ENCODE data around the gene B3GLCT.
"Not testable (repeated sequence)": the region's sequence is repeated elsewhere in the genome, so short reads cannot be mapped to it uniquely, and the experiment has no call there.

B3GLCT gene

DNA sequence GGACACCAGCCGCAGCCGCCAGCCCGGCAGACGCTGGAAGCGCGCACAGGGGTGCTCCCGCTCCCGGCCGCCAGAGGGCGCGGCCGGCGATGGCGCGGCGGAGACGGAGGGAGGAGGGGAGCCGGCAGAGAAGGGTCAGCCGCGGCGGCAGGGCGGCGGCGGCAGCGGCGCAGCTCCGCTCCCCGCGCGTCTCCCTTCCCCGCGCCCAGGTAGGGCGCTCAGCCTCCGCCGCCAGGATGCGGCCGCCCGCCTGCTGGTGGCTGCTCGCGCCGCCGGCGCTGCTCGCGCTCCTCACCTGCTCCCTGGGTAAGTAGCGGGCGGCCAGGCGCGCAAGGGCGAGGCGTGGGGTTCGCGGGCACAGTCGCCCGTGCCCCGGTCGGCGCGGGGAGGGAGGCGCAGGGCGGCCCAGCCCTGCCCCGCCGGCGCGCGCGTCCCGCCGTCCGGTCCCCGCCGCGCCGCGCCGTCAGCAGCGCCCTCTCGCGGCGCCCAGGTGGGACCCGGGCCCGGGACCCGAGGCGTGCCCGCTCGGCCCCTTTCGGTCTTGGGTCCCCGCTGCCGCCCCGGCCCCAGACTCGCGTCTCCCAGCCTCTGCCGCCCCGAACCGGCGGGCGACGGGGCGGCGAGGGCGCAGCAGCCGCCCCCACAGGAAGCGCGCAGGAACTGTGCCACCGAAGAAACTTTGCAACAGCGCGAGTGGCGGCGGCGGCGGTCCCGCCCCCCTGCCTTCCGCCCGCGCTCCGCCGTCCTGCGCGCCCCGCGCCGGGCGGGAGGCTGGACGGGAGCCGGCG lies at the start of gene B3GLCT:
Gene B3GLCT, plus strand, starts transcription at position 127 of the 788 bp plus-strand sequence. Its CDS starts 110 bp downstream, at position 237.
- DNase-seq = no peak

DNA sequence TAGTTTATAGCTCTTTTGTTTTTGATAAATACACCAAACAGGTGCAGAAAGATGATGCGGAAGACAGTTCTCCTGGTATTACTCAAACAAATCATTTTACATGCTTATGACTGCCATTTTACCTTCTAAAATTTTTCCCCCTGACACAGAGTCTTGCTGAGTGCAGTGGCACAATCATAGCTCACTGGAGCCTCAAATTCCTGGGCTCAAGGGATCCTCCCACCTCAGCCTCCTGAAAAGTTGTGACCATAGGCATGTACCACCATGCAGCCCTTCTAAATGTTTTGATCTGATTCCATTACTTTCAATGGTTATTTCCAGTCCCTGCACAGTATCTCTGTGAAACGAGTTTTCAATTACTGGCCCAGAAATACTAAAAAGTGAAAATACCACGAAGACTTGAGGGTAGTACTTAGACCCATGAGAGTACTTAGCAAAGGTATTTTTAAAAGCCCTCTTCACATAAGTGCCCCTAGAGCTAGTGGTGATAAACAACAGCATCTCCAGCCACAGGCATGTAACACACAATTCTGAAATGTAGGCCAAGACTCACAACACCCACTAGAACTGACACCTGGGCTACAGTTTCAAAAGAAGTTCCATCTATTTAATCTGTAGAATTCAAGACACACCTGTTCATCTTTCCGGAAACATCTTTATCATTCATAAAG lies 49.3 kb upstream of the B3GLCT start:
- no peak for DNase-seq

DNA sequence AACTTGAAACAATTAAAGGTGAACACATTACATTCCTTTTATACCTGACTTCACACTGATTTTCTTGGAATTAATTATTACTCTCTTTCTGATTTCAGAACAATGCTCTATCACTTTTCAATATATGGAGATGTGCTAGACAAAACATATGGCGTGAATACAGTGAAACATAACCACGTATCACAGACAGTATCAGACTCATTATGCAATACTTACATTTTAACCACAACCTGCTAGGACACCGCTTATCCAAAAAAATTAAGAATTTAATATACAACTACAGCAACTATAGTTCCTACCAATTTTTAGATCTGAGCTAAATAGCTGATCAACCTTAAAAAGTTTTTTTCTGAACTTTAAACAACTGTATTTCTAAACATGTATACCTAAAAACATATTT lies 47.9 kb upstream of the B3GLCT start:
- no peak for DNase-seq

DNA sequence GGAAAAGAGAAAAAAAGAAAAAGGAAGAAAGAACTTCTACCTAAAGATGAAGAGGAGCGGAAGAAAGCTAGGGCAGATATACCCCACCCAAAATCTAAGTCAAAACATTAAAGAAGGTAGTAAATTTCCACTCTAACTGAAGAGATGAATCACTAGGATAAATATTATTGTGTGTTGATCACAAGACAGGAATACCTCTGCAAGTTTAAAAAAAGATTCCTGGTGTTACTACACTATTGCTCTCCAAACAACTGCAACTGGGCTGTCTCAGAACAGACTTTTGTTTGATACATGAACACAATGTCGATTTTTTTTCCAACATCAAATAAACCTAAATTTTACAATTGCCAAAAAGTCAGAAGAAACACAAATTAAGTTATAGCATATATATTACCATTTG lies 44.8 kb upstream of the B3GLCT start:
- no peak for DNase-seq

DNA sequence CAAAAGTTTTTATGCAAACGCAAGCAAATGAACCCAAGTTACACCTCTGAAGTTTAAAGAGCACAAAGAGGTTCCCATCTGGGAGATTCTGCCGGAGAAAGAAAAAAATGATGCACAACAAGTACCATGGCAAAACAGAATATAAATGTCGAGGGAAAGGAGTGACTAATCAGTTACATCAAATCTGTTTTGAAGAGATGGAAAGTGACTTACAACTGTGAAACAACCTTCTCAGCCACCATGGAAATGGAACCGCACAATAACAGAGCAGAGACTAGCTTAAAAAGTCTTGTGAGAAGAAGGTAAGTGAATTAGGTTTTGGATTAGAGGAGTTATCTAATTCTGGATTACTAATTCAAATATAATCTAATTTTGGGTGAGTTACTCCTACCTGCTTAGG lies 40.5 kb upstream of the B3GLCT start:
- DNase-seq = no peak

DNA sequence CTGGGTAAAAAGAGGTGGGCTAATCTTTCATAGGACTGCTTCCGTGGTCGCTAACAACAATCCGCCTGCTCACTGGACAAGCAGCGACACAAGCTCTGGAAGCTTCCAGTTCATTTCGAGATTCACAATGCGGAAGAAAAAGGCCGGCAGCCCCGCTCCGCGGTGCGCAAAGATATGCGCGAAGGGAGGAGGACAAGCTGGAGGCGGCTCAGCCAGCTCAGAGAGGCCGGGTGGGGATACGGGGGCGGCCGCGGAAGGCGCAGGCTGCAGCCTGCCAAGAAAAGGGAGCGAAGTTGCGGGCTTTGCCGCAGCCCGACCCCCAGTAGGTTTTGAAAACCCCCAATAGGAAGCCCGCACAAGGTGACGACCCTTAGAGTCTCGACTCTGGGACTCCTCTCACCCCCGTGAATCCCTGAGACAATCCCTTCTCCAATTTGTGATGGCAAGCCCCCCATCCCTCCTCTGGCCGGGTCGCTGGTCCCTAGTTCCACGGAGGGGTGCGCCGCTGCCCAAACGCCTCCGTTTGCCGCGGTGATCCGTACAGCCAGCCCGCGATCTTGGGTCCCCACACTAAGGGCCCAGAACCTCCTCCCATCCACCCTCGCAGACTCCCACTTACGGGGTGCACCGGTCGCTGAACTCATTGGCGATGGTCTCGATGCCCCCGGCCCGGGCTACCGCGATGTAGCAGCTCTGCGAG lies 38.8 kb upstream of the B3GLCT start:
- no peak for DNase-seq

DNA sequence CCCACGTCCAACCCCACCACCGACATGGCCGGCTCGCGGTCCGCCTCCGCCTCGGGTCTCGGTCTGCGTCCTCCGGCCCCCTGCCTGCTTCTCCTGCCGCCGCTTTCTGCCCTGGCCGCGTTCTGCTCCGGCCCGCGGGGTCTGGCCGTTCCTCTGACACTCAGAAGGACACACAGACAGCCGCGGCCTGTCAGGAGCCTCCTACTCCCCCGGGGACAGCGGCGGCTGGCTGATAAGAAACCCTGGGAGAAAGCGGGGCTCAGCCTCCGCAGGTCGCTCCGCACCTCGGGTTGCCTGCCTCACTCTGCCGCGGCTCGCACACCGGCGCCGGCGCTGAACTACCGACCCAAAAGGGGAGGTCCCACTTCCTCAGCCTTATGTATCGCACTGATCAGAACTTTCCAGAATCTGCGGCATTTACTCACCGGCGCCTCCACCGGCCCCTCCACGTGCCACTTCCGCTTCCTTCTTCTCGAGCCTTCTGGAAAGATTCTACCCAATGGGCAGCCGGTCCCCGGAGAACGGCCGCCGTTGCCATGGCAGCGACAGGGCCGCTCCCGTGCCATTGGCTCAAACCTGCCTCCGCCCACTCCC lies 38.1 kb upstream of the B3GLCT start, which contains the start of gene HSPH1:
Gene HSPH1, minus strand, starts transcription at position 348 of the 594 bp plus-strand sequence. Its CDS starts 322 bp downstream, at position 26.
- DNase-seq = peak; percentile 82

DNA sequence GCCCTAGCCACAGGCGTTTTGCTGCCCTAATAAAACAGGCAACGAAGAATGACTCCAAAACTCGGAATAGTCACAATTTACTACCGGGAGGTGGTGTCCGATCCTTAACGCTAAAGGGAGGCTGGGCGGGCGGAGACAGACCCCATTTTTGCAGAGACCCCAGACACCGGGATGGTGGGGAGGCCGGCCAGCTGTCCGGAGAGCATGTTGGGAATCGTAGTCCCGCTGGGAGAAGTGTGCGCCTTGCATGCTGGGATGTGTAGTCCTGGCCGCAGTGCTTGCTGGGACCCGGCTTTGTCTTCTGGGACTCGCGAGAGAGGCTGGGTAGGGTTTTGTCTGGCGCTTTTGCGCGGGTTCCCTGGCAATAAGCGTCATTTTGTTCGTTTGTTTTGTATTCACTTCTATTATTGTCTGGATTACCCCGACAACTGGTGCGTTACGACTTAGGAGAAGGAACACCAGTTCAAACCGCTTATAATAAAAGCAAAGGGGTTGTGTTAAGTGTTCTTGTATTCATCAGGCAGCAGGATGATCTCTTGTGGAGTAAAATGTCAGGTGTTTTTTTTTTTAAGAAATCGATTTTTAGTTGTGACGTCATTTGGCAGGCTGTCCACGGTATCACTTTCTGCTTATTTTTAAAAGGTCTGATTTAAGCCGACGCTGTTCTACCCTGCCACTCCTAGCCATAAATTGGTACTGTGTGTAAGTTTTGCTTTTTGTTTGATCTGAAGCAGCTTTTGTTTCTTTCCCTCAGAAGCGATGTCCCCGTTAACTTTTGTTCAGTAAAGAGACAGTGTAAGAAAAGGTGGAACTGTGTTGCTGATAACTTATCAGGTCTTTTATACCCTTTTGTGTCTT lies 37.4 kb upstream of the B3GLCT start:
- no peak for DNase-seq

DNA sequence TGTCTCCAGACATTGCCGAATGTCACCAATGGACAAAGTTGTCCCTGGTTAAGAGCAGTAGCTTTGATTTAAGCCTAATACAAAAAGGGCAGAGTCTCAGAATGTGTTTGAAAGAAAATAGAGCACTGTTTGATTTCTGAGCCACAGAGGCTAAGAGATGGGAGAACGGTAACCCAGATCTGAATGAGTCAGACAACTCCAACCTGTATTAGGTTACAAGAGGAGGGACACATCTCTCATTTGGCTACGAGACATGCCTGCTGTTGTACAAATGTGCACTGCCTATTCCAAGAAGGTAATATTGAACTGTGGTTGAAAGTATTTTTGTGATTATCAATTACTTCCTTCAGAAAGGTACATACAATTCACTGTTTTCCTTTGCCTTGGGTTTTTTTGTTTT lies 33.2 kb upstream of the B3GLCT start:
- no peak for DNase-seq

DNA sequence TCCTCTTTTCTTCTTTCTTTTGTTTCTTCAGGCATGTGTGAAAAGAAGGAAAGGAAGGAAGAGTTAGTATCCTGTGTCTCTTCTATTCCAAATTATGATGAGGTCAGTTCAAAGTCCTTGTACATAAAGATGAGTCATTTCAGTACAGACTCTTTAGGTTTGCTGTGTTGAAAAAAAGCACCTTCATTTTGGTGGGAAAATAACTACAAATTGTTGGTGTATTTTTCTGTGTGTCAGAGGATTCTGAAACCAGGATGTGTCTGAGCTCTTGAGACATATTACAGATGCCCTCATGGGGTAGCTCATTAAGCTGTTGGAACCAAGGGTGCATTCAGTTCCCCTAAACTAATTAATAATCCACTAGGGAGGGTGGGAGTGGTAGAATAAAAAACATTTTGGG lies 32.3 kb upstream of the B3GLCT start:
- no peak for DNase-seq

DNA sequence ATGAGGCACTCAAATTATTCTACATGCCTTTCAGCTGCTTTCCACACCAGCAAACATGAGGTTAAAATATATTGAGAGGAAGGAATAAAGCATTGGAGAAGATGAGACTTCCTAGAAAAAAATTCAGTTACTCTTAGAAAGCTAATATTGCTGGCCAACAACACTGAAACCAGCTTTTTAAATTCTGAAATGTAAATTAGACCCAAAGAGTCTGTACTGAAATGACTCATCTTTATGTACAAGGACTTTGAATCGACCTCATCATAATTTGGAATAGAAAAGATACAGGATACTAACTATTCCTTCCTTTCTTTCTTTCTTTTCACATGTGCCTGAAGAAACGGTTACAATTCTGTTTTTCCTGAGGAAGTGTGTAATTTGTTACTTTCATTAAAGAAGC lies 31.6 kb upstream of the B3GLCT start:
- no peak for DNase-seq

DNA sequence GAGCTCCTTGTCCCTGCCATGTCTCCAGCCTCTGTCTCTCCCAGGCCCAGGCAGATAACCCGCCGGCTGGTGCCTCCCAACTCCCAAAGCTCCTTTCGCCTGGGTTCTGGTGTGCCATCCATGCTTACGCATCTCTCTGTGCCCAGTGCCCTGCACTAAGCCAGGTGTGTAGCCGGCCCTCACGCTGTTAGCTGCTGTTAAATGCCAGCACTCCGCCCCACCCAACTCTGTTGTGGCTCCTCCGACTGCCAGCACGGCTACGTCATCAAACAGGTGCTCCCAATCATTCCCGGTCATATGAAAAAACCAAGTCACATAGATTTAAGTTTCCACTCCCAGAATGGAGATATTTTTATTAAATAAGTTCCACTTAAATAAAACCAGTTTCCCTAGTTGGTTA lies 31.0 kb upstream of the B3GLCT start:
- no peak for DNase-seq

DNA sequence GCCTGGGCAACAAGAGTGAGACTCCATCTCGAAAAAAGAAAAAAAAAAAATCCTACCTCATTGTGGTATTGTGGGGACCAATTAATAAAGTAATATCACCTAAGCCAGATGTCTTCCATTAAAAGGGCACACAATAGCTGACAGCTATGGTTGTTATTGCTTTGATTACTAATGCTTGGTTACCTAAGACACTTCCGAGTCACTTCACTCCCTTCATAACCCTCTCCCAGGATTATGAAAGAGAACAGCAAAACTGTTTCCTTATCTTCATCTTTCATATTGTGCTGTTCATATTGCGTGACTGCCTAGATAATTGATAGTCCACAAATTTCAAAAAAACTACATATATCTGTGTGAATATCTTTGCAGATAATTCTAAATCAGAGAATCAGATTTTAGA lies 27.8 kb upstream of the B3GLCT start:
- DNase-seq = no peak

DNA sequence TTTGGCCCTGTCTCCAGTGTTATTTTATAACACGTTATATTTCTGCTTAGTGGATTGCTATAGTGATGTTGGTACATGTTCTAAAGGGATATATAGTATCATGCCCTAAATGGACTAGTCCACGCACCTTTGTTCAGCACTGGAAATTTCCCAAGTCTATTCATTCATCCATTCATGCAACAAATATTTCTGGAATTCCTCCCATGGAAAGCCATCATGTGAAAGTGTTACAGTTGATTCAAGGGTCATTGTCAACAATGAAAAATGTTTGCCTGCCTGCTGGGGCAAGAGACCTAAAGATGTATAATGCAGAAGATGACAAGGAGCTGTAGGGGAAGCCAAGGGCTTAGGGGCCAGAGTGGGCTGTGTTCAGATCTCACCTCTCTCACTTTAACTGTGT lies 27.2 kb upstream of the B3GLCT start:
- DNase-seq = no peak

DNA sequence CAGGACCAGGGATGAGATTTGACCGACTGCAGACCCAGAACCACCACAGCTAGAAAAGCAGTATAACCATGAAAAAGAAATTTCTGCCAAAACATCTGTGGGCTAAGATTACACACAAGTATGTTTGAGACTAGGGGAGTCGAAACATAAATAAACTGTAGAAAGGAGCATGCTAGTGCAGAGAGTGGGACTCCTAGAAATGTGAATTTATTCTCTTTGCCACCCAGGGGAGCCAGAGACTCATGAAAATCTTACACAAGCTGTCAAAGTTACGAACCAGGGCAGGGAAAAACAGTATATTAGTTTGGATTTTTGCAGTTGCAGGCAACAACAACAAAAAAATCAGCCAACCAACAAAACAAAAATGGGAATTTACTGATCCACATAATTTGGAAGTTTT lies 25.8 kb upstream of the B3GLCT start:
- no peak for DNase-seq

DNA sequence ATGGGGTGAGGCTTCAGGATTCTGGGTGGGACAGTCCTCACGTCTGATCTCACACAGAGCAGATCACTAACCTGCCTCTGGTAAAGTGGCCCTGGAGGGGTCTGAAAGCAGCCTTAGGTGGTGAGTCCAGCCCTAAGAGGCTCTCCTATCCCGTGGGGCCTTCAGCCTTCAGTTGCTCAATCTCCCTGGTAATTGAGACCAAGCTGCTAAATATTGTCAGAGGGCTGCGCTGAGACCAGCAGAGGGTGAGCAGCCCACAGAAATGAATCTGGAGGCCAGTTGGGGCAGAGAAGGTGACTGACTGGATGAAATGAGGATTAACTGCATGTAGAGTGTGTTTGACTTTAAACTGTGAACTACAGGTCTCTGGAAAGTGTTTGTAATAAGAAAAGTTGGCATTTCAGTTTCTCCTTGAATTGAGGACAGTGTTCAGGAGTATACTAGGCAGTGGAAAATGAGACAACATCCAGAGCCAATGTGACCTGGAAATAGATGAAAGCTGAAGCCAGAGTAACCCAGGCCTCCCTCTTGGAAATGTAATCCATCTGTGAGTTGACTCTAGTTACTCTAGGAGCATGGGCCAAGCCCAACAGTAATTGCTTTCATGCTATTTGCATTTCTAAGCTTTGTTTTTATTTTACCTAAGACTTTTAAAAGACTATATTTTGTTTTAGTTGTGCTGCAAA lies 23.8 kb upstream of the B3GLCT start:
- DNase-seq = no peak

DNA sequence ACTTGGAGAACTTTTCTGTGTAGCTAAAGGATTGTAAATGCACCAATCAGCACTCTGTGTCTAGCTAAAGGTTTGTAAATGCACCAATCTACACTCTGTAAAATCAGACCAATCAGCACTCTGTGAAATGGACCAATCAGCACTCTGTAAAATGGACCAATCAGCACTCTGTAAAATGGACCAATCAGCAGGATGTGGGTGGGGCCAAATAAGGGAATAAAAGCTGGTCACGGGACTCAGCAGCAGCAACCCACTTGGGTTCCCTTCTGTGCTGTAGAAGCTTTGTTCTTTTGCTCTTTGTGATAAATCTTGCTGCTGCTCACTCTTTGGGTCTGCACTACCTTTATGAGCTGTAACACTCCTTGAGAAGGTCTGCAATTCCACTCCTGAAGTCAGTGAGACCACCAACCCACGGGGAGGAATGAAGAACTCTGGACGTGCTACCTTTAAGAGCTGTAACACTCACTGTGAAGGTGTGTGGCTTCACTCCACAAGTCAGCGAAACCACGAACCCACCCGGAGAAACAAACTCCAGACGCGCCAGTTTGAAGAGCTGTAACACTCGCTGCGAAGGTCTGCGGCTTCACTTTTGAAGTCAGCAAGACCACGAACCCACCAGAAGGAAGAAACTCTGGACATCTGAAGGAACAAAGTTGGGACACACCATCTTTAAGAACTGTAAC lies 21.8 kb upstream of the B3GLCT start:
- not testable (repeated sequence) for DNase-seq

DNA sequence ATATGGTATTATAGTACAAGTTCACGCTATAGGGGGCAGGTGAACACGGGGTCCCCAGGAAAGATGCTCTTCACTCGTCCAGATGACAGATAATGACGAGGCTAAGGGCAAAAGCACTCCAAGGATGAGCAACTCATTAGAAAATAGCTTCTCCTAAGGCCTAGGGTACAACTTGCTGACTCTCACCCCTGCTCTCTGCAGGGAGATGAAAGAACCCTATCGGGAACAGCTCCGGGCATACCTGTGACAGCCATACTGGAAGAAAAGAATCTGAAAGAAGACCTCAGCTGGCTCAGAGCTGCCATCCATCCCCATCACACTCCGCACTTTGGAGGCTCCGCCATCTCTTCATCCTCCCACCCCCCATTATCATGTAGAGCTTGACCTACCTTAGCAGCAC lies 20.5 kb upstream of the B3GLCT start:
- no peak for DNase-seq

DNA sequence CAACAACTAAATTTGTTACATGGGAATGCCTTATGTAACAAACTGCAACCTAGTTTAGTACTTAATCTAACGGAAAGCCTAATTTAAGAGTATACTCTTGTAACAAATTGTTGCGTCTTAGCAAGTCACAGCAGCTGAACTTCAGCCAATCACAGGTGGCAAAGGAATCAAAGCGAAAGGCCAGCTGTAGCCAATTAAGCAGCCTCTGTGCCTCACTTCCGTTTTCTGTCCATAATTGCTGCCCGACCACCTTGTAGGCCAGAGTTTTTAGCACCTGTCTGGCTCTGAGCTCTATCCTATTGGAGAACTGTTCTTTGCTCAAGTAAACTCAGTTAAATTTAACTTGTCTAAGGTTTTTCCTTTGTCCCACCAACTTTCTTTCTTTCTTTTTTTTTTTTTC lies 20.0 kb upstream of the B3GLCT start:
- no peak for DNase-seq

DNA sequence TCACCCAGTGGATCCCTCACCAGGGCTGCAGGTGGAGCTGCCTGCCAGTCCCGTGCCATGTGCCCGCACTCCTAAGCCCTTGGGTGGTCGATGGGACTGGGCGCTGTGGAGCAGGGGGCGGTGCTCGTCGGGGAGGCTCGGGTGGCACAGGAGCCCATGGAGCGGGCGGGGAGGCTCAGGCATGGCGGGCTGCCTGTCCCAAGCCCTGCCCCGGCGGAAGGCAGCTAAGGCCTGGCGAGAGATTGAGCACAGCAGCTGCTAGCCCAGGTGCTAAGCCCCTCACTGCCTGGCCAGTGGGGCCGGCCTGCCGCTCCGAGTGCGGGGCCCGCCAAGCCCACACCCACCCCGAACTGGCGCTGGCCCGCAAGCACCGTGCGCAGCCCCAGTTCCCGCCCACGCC lies 16.8 kb upstream of the B3GLCT start:
- no peak for DNase-seq

DNA sequence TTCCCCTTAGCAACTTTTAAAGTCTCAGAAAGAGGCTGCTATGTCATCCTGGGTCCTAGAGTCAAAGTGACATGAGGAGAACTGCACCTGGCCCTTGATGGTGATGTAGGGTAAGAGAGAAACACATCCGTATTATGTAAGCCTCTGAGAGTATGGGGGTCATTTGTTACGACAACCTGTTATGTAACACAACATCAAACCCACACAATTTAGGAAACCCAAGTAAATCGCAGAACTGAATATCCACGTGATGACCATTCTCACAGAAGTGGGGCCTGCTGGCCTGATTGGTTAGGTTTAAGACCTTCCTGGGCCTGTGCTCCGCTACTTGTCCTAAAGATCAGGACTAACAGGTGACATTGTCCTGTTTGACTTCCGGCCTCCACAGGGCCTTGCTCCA lies 15.3 kb upstream of the B3GLCT start:
- DNase-seq = no peak

Measured in cortex of kidney (tissue), 1 donor.